ENCODE data around the gene OBI1.

Gene OBI1

GRCh38 chr13:78592584-78592983 lies 66.4 kb downstream of the OBI1 start:
- DNase-seq (ENCODE audit: extremely low read depth in 1 of 2, low read depth in 1 of 2) = no peak

DNA sequence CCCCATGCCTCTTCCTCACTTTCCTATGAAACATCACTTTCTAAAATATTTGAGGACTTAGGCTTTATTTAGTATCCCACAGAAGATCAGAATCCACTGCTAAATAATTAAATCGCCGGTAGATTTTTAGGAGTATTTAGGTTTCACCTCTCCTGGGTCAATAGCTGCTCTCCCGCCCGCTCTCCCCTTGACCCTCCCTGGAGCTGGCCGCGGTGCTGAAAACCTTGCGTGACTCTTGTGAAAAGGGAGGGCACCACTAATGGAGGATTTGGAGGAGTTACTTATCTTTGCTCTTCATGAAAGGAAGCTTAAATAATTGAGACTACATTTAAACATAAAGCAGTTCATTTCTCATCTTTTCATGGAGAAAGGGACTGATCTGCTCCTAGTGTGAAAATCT lies 69.7 kb downstream of the OBI1 start:
- no peak for DNase-seq (ENCODE audit: extremely low read depth in 1 of 2, low read depth in 1 of 2)

GRCh38 chr13:78587395-78587794 lies 71.6 kb downstream of the OBI1 start:
- no peak for DNase-seq (ENCODE audit: extremely low read depth in 1 of 2, low read depth in 1 of 2)

DNA sequence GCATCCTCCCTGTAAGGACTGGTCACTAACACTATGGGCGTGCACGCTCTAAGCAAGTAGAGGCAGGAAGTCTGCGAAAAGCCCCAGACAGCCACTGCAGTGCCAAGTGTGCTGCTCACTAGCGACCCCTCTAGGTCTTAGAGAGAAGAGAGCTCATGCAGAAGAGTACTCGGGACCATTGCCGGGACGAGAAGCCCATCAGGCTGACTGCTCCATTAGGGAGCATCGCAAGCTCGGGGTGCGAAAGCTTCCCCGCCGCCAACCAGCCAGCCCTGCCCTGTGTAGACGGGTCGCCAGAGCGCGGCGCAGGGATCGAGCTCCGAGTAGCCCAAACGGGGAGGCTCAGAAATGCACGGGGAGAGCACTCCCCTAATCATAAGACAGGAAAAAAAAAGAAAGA lies 72.2 kb downstream of the OBI1 start:
- DNase-seq (ENCODE audit: extremely low read depth in 1 of 2, low read depth in 1 of 2) = no peak

- no peak for DNase-seq (ENCODE audit: extremely low read depth in 1 of 2, low read depth in 1 of 2)
Measured at GRCh38 chr13:78576261-78576660, 82.7 kb downstream of the OBI1 start.

DNA sequence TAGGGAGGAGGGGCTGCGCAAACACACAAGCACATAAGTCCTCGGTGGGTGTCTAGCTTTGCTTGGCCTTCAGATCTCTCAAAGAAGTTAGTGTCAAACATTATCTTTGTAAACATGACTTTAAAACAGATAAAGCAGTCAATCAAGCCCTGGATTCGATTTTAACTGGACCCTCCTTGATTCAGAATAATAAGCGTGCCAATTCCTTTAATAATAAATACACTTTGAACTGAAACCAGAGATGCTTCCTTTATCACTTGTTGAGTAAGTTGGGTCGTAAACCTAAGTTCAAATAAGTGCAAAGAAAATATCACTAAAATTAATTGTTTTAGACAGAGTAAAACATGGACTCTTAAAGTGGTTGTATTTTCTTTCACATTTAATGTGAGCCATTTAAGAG lies 86.5 kb downstream of the OBI1 start:
- no peak for DNase-seq (ENCODE audit: extremely low read depth in 1 of 2, low read depth in 1 of 2)

- no peak for DNase-seq (ENCODE audit: extremely low read depth in 1 of 2, low read depth in 1 of 2)
Measured at GRCh38 chr13:78569029-78569428, 89.9 kb downstream of the OBI1 start.

DNA sequence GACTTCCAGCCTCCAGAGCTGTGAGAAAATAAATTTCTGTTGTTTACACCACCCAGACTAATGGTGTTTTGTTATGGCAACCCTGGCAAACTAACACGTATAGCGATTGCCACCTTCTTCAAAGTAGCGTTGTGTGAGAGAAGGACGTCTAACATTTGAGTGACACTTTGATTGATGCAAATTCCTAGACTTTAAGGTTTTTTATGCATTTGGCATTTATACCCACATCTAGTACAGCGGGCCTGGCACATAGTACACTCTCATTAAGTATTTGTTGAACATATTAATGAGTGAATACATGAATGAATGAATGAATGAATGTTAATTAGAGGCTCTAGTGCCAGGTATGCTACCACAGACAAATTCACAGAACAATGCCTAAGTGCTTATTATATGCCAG lies 92.3 kb downstream of the OBI1 start:
- no peak for DNase-seq (ENCODE audit: extremely low read depth in 1 of 2, low read depth in 1 of 2)
